ENCODE data around the gene PGBD5. TPM values are rescaled to one million over a fixed set of nuclear protein-coding genes. Genes with fewer than 3 reads are reported as not detected.

PGBD5 gene
- total and polyA plus RNA-seq, 9 of the 15 experiments (the other 6 are each of a cell fraction or from before 2014, with no cell fraction given) = under 0.01 to 0.40 (median 0.10) TPM; not detected in 3

GRCh38 chr1:230284891-230285290 lies 141.2 kb downstream of the PGBD5 start (continued):
- TF ChIP-seq, protein P1, sequence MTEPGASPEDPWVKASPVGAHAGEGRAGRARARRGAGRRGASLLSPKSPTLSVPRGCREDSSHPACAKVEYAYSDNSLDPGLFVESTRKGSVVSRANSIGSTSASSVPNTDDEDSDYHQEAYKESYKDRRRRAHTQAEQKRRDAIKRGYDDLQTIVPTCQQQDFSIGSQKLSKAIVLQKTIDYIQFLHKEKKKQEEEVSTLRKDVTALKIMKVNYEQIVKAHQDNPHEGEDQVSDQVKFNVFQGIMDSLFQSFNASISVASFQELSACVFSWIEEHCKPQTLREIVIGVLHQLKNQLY (CRISPR knock-in tag; conservative IDR thresholded peaks at IDR 0.05) = no peak
- TF ChIP-seq RBM22 (IDR thresholded peaks at IDR 0.05; ENCODE audit: low read depth, low read length, poor library complexity, severe bottlenecking) (no peak), CEBPB (tag; IDR thresholded peaks at IDR 0.05) (no peak), SMARCA5 (IDR thresholded peaks at IDR 0.05) (no peak)
- TF ChIP-seq, protein P2, sequence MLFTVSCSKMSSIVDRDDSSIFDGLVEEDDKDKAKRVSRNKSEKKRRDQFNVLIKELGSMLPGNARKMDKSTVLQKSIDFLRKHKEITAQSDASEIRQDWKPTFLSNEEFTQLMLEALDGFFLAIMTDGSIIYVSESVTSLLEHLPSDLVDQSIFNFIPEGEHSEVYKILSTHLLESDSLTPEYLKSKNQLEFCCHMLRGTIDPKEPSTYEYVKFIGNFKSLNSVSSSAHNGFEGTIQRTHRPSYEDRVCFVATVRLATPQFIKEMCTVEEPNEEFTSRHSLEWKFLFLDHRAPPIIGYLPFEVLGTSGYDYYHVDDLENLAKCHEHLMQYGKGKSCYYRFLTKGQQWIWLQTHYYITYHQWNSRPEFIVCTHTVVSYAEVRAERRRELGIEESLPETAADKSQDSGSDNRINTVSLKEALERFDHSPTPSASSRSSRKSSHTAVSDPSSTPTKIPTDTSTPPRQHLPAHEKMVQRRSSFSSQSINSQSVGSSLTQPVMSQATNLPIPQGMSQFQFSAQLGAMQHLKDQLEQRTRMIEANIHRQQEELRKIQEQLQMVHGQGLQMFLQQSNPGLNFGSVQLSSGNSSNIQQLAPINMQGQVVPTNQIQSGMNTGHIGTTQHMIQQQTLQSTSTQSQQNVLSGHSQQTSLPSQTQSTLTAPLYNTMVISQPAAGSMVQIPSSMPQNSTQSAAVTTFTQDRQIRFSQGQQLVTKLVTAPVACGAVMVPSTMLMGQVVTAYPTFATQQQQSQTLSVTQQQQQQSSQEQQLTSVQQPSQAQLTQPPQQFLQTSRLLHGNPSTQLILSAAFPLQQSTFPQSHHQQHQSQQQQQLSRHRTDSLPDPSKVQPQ (CRISPR knock-in tag; IDR thresholded peaks at IDR 0.05; ENCODE audit: borderline replicate concordance) = no peak

GRCh38 chr1:230283678-230284077 lies 142.5 kb downstream of the PGBD5 start:
- intact Hi-C loops (cut with micrococcal nuclease) = no loop called here
- 73% methylated on average over 8 of the region's 12 CpGs for WGBS (ENCODE audit: insufficient coverage, low coverage, missing lambda C conversion rate)

More at GRCh38 chr1:230283678-230284077, 142.5 kb downstream of the PGBD5 start:
- POLR2A ChIA-PET = interaction anchor here (0.6 kb wide), 1 partner anchor 10 kb away, joined by 4 read pairs; no protein-coding TSS in a partner anchor
- H3K4me1 ChIP-seq (replicated peaks in 1 of 2; ENCODE audit: control insufficient read depth in 2 of 2, insufficient read depth in 2 of 2, low read length in 2 of 2) = peaks cover 0 to 27% of the 10 kb centered on the region in 2 experiments; a peak in 2 of 5 replicates
- H3K9me3 ChIP-seq (replicated peaks; ENCODE audit: control insufficient read depth, insufficient read depth, low read depth, low read length) = no peaks in the 10 kb centered on the region
- H3K9me1 ChIP-seq (ENCODE audit: control insufficient read depth, insufficient read depth, low read length) = peaks cover 4% of the 10 kb centered on the region
- H3K27me3 ChIP-seq (ENCODE audit: control insufficient read depth in 2 of 2, insufficient read depth in 2 of 2, low read length in 2 of 2) = peaks cover 11 to 28% of the 10 kb centered on the region in 2 experiments; a peak in 4 of 5 replicates
- no peak overlapping the region for H3K4me2 ChIP-seq (ENCODE audit: insufficient read depth, low read length)
- peaks cover 22% of the 10 kb centered on the region; the same call in 2 of the 3 replicates for H3K36me3 ChIP-seq (ENCODE audit: control insufficient read depth, insufficient read depth, low read length)
- ATAC-seq (no peak), DNase-seq (ENCODE audit: extremely low read depth in 1 of 4, low spot score in 3 of 4) (no peak), FAIRE-seq (no peak)
- no peak for TF ChIP-seq ILK (tag; IDR thresholded peaks at IDR 0.05; ENCODE audit: borderline replicate concordance, low read depth)
- 0 out of 2 replicates have a peak, but pooled peaks have one; percentile 21 for TF ChIP-seq POLR2G (IDR thresholded peaks at IDR 0.05; ENCODE audit: low read depth, low read length)
- TF ChIP-seq BCL6 (CRISPR knock-in tag; IDR thresholded peaks at IDR 0.05) = no peak
- no peak for TF ChIP-seq DMBX1 (CRISPR knock-in tag; IDR thresholded peaks at IDR 0.05; ENCODE audit: borderline replicate concordance)
- no peak for TF ChIP-seq SAFB (IDR thresholded peaks at IDR 0.05; ENCODE audit: borderline replicate concordance, low read depth, low read length)
- no peak for TF ChIP-seq ATF7 (IDR thresholded peaks at IDR 0.05)
- H4K20me1 ChIP-seq (replicated peaks; ENCODE audit: control insufficient read depth, insufficient read depth, low read length) = peaks cover 9% of the 10 kb centered on the region
- CTCF ChIA-PET (ENCODE audit: low intra/inter-chr PET ratio) = no interaction called here
- no TSS peak for BruUV-seq (replicated peaks)
- H2AFZ ChIP-seq (ENCODE audit: low read depth, low read length) = no peak overlapping the region
- no peak overlapping the region for H3K4me3 ChIP-seq
- H3K27ac ChIP-seq (ENCODE audit: extremely low read depth, low read depth, low read length) = no peak overlapping the region
- no peaks in the 10 kb centered on the region for H3K79me2 ChIP-seq (ENCODE audit: control insufficient read depth, insufficient read depth, low read length)
- no peak overlapping the region for H3K9ac ChIP-seq (ENCODE audit: insufficient read depth in 1 of 2, low read depth in 2 of 2, low read length in 2 of 2)
- in situ Hi-C loops (cut with MboI) = no loop called here

Data from K562 (cell line).